Ishikawa (cell line): ENCODE data around the gene NOBOX.

Experiments
- CEBPB ChIP-seq: IDR thresholded peaks from 2 replicates; pipeline ENCODE4 v1.6.1; 2012
- CREB1 ChIP-seq: IDR thresholded peaks from 2 replicates; pipeline ENCODE4 v1.6.1; 2012; ENCODE audit warnings: low read depth
- EGR1 ChIP-seq: IDR thresholded peaks from 2 replicates; pipeline ENCODE4 v1.6.1; 2012
- EP300 ChIP-seq: IDR thresholded peaks from 2 replicates; pipeline ENCODE4 v1.6.1; 2012; ENCODE audit warnings: borderline replicate concordance
- FOXM1 ChIP-seq: IDR thresholded peaks from 2 replicates; pipeline ENCODE4 v1.6.1; 2012; ENCODE audit warnings: low read depth, borderline replicate concordance
- MAX ChIP-seq: IDR thresholded peaks from 2 replicates; pipeline ENCODE4 v1.6.1; 2012
- NFIC ChIP-seq: IDR thresholded peaks from 2 replicates; pipeline ENCODE4 v1.6.1; 2012
- RAD21 ChIP-seq: IDR thresholded peaks from 2 replicates; pipeline ENCODE4 v1.6.1; 2012; ENCODE audit warnings: low read depth
- TAF1 ChIP-seq: IDR thresholded peaks from 2 replicates; pipeline ENCODE4 v1.6.1; 2012; ENCODE audit warnings: low read depth, mild to moderate bottlenecking
- TCF12 ChIP-seq: IDR thresholded peaks from 2 replicates; pipeline ENCODE4 v1.6.1; 2012; ENCODE audit warnings: low read depth
- TEAD4 ChIP-seq: IDR thresholded peaks from 2 replicates; pipeline ENCODE4 v1.6.1; 2012
- TF ChIP-seq, protein P1 (sequence below): IDR thresholded peaks from 2 replicates; pipeline ENCODE4 v1.6.1; 2012; ENCODE audit warnings: low read depth, mild to moderate bottlenecking

GRCh38 chr7:144388950-144389349, 14.5 kb downstream of the NOBOX start:
- no peak for TF ChIP-seq TCF12
- TF ChIP-seq RAD21 = no peak
- TF ChIP-seq, protein P1, sequence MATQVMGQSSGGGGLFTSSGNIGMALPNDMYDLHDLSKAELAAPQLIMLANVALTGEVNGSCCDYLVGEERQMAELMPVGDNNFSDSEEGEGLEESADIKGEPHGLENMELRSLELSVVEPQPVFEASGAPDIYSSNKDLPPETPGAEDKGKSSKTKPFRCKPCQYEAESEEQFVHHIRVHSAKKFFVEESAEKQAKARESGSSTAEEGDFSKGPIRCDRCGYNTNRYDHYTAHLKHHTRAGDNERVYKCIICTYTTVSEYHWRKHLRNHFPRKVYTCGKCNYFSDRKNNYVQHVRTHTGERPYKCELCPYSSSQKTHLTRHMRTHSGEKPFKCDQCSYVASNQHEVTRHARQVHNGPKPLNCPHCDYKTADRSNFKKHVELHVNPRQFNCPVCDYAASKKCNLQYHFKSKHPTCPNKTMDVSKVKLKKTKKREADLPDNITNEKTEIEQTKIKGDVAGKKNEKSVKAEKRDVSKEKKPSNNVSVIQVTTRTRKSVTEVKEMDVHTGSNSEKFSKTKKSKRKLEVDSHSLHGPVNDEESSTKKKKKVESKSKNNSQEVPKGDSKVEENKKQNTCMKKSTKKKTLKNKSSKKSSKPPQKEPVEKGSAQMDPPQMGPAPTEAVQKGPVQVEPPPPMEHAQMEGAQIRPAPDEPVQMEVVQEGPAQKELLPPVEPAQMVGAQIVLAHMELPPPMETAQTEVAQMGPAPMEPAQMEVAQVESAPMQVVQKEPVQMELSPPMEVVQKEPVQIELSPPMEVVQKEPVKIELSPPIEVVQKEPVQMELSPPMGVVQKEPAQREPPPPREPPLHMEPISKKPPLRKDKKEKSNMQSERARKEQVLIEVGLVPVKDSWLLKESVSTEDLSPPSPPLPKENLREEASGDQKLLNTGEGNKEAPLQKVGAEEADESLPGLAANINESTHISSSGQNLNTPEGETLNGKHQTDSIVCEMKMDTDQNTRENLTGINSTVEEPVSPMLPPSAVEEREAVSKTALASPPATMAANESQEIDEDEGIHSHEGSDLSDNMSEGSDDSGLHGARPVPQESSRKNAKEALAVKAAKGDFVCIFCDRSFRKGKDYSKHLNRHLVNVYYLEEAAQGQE = no peak
- TF ChIP-seq TAF1 = no peak
- no peak for TF ChIP-seq TEAD4
- TF ChIP-seq NFIC = no peak
- no peak for TF ChIP-seq EP300
- no peak for TF ChIP-seq MAX
- no peak for TF ChIP-seq CEBPB
- TF ChIP-seq CREB1 = no peak
- TF ChIP-seq FOXM1 = no peak
- TF ChIP-seq EGR1 = no peak
